GM12878 (cell line): ENCODE data around the gene GNRHR. TPM values are rescaled to one million over a fixed set of nuclear protein-coding genes. Genes with fewer than 3 reads are reported as not detected.
A peak's percentile ranks its signal among the peaks of the same experiment; 100 is the strongest.

ENCODE experiments used
- CUX1 ChIP-seq: IDR thresholded peaks from 2 replicates; pipeline ENCODE4 v1.6.1; 2012; ENCODE audit warnings: improper control_type of control experiment, low read depth, low read length; ENCODE audit not compliant: insufficient replicate concordance
- EGR1 ChIP-seq, 2 experiments: IDR thresholded peaks; 1 replicate in 1 of 2; 2 replicates in 1 of 2; pipeline ENCODE4 v1.6.1; 2011 to 2012; ENCODE audit warnings: low read depth in 2 of 2, low read length in 2 of 2, borderline replicate concordance in 1 of 2, mild to moderate bottlenecking in 1 of 2, moderate library complexity in 1 of 2
- EP300 ChIP-seq, 2 experiments: fragments of 150-350 bp in 1 of 2; IDR thresholded peaks; 2 replicates each; pipeline ENCODE4 v1.6.1; 2011 to 2012; ENCODE audit warnings: low read depth in 2 of 2, low read length in 2 of 2, borderline replicate concordance in 1 of 2, improper control_type of control experiment in 1 of 2, inconsistent platforms in 1 of 2; ENCODE audit not compliant: control insufficient read depth in 1 of 2
- FOXM1 ChIP-seq: IDR thresholded peaks from 2 replicates; pipeline ENCODE4 v1.6.1; 2012; ENCODE audit warnings: low read depth, mild to moderate bottlenecking, inconsistent platforms, low read length, moderate library complexity
- GABPA ChIP-seq: IDR thresholded peaks from 2 replicates; pipeline ENCODE4 v1.6.1; 2014; ENCODE audit warnings: antibody characterized with exemption, low read depth, mild to moderate bottlenecking, inconsistent platforms
- HDAC6 ChIP-seq: fragments of 200-600 bp; sonication (generic); IDR thresholded peaks from one replicate; pipeline ENCODE4 v1.8.0; 2017; ENCODE audit warnings: antibody characterized with exemption; ENCODE audit not compliant: unreplicated experiment
- IKZF2 ChIP-seq, 2 experiments: fragments of 450-650 bp; IDR thresholded peaks; 2 replicates each; pipeline ENCODE4 v1.6.1; 2017; ENCODE audit warnings: mild to moderate bottlenecking in 2 of 2, moderate library complexity in 2 of 2
- MXI1 ChIP-seq: fragments of 150-350 bp; IDR thresholded peaks from 2 replicates; pipeline ENCODE4 v1.6.1; 2011; ENCODE audit warnings: low read depth, mild to moderate bottlenecking, inconsistent platforms, low read length, improper control_type of control experiment
- MYC ChIP-seq: IDR thresholded peaks from 2 replicates; pipeline ENCODE4 v1.6.1; 2011; ENCODE audit warnings: mild to moderate bottlenecking, low read length, moderate library complexity, inconsistent platforms; ENCODE audit not compliant: insufficient read depth, insufficient replicate concordance, insufficient read length, severe bottlenecking
- NBN ChIP-seq: fragments of 450-650 bp; IDR thresholded peaks from 2 replicates; pipeline ENCODE4 v1.6.1; 2016
- NFXL1 ChIP-seq: fragments of 450-650 bp; IDR thresholded peaks from 2 replicates; pipeline ENCODE4 v1.6.1; 2017; ENCODE audit warnings: antibody characterized with exemption, mild to moderate bottlenecking, borderline replicate concordance
- NR2C1 ChIP-seq: fragments of 450-650 bp; IDR thresholded peaks from 2 replicates; pipeline ENCODE4 v1.6.1; 2017; ENCODE audit warnings: antibody characterized with exemption, mild to moderate bottlenecking, moderate library complexity
- POU2F2 ChIP-seq: IDR thresholded peaks from 3 replicates; pipeline ENCODE4 v1.6.1; 2011; ENCODE audit warnings: low read depth, mild to moderate bottlenecking, low read length, borderline replicate concordance
- RFX5 ChIP-seq: IDR thresholded peaks from 2 replicates; pipeline ENCODE4 v1.6.1; 2011; ENCODE audit warnings: low read depth, low read length, improper control_type of control experiment
- TCF3 ChIP-seq: IDR thresholded peaks from 2 replicates; pipeline ENCODE4 v1.6.1; 2012; ENCODE audit warnings: low read depth, mild to moderate bottlenecking, low read length, borderline replicate concordance; ENCODE audit not compliant: insufficient read depth
- USF1 ChIP-seq: IDR thresholded peaks from 2 replicates; pipeline ENCODE4 v1.6.1; 2011; ENCODE audit warnings: borderline replicate concordance, low read depth, mild to moderate bottlenecking, moderate library complexity, mixed read lengths, low read length; ENCODE audit not compliant: insufficient read depth; ENCODE audit errors: extremely low read length
- WRNIP1 ChIP-seq: IDR thresholded peaks from 2 replicates; pipeline ENCODE4 v1.6.1; 2011; ENCODE audit warnings: low read depth, low read length, improper control_type of control experiment, borderline replicate concordance
- ZNF592 ChIP-seq: fragments of 450-650 bp; IDR thresholded peaks from 2 replicates; pipeline ENCODE4 v1.6.1; 2017; ENCODE audit warnings: mild to moderate bottlenecking, moderate library complexity
- polyA plus RNA-seq, 11 experiments: library from polyadenylated mRNA; depleted of rRNA in 4 of 11; unstranded in 6 of 11; stranded (reverse) in 5 of 11; fragments of >200 nt; fragmentation: Nextera tagmentation in 4 of 11; fragmentation: Illumina TruSeq in 1 of 11; extraction: Ambion mirVana in 4 of 11; extraction: Trizol in 1 of 11; gene quantifications; 1 replicate in 1 of 11; 2 replicates in 10 of 11; pipeline versions ENCODE4 v1.2.1 to v1.2.3, GENCODE V29; 2011 to 2016; ENCODE audit warnings: inconsistent platforms in 2 of 11, missing spikeins in 2 of 11, low read depth in 1 of 11
- total RNA-seq, 4 experiments: library from RNA; depleted of rRNA in 3 of 4; stranded (reverse); fragments of >200 nt in 3 of 4; fragmentation: Illumina TruSeq in 1 of 4; extraction: Trizol in 1 of 4; gene quantifications; 2 replicates each; pipeline versions ENCODE4 v1.2.1 to v1.2.3, GENCODE V29; 2013 to 2021

Gene GNRHR
- total and polyA plus RNA-seq, 10 of the 15 experiments (the other 5 are each of a cell fraction or from before 2014, with no cell fraction given): 0.02 to 0.12 (median 0.08) TPM; not detected in 7

GRCh38 chr4:67700738-67701516 is 53.3 kb downstream of the GNRHR start, which contains the start of gene UBA6 (continued):
- TF ChIP-seq EGR1 (IDR thresholded peaks at IDR 0.05; ENCODE audit: borderline replicate concordance in 1 of 2, low read depth in 2 of 2, low read length in 2 of 2): peak in 1 of 2 experiments; percentile 13; a peak in 1 of 3 replicates
- TF ChIP-seq MXI1: peak; percentile 91
- peak; percentile 38 for TF ChIP-seq CUX1
- peak; percentile 84 for TF ChIP-seq GABPA
- TF ChIP-seq FOXM1: no peak
- peak; percentile 25 for TF ChIP-seq MYC
- TF ChIP-seq NFXL1: no peak
- no peak for TF ChIP-seq WRNIP1
- TF ChIP-seq RFX5: 0 out of 2 replicates have a peak, but pooled peaks have one; percentile 33
- TF ChIP-seq USF1: no peak
- TF ChIP-seq NBN: peak; percentile 69; the same call in 1 of the 2 replicates
- TF ChIP-seq IKZF2 (IDR thresholded peaks at IDR 0.05): peak in 1 of 2 experiments; percentile 33
- TF ChIP-seq ZNF592: 0 out of 2 replicates have a peak, but pooled peaks have one; percentile 1
- no peak for TF ChIP-seq HDAC6
- TF ChIP-seq TCF3: peak; percentile 93
- TF ChIP-seq POU2F2: peak; percentile 35; the same call in 1 of the 3 replicates
- peak; percentile 88 for TF ChIP-seq NR2C1
- TF ChIP-seq EP300 (IDR thresholded peaks at IDR 0.05; ENCODE audit: borderline replicate concordance in 1 of 2, control insufficient read depth in 1 of 2, low read depth in 2 of 2, low read length in 2 of 2): peak; percentile 50 to 73; a peak in 3 of 4 replicates
